Type B pancreatic cell (in vitro differentiated cells): ENCODE data around the gene PLAU. TPM values are rescaled to one million over a fixed set of nuclear protein-coding genes. Genes with fewer than 3 reads are reported as not detected.

Experiments
- DNase-seq: peaks from one replicate; pipeline ENCODE4 v3.0.0; 2021; ENCODE audit warnings: mixed read lengths; ENCODE audit not compliant: unreplicated experiment; ENCODE audit errors: extremely low spot score
- H3K27ac Mint-ChIP-seq: 2 replicates; pipeline ENCODE4 v1.8.0; 2021; ENCODE audit warnings: mild to moderate bottlenecking, mixed read lengths
- H3K27me3 Mint-ChIP-seq: 2 replicates; pipeline ENCODE4 v1.8.0; 2021; ENCODE audit warnings: mixed read lengths
- H3K36me3 Mint-ChIP-seq: 2 replicates; pipeline ENCODE4 v1.8.0; 2021; ENCODE audit warnings: mixed read lengths
- H3K4me1 Mint-ChIP-seq: one replicate; pipeline ENCODE4 v1.8.0; 2021; ENCODE audit warnings: mixed read lengths; ENCODE audit not compliant: unreplicated experiment
- H3K4me3 Mint-ChIP-seq: 2 replicates; pipeline ENCODE4 v1.8.0; 2021; ENCODE audit warnings: mild to moderate bottlenecking, mixed read lengths
- H3K9me3 Mint-ChIP-seq: 2 replicates; pipeline ENCODE4 v1.8.0; 2021; ENCODE audit warnings: mixed read lengths
- long read RNA-seq: library from polyadenylated mRNA; unstranded; transcript quantifications from one replicate; pipeline ENCODE4 v2.0.0, GENCODE V29; 2020
- total RNA-seq: library from RNA; stranded (reverse); gene quantifications from 2 replicates; pipeline ENCODE4 v1.2.1, GENCODE V29; 2021; ENCODE audit warnings: low replicate concordance
- TF ChIP-seq, protein P1 (sequence below): fragments of 200-600 bp; sonication (generic); conservative IDR thresholded peaks from 2 replicates; pipeline ENCODE4 v1.5.0; 2021; ENCODE audit warnings: antibody characterized with exemption, mild to moderate bottlenecking

The PLAU gene
- 3.5 and 5.5 TPM in 2 replicates for total RNA-seq
- long read RNA-seq, transcript PLAU-201 (11 exons, 2,321 nt): major isoform, 49 of 58 reads
- long read RNA-seq, partial matches to known transcripts: 3 of 58 reads
- long read RNA-seq, other reads (novel, unspliced or antisense): 6 of 58 reads

DNA sequence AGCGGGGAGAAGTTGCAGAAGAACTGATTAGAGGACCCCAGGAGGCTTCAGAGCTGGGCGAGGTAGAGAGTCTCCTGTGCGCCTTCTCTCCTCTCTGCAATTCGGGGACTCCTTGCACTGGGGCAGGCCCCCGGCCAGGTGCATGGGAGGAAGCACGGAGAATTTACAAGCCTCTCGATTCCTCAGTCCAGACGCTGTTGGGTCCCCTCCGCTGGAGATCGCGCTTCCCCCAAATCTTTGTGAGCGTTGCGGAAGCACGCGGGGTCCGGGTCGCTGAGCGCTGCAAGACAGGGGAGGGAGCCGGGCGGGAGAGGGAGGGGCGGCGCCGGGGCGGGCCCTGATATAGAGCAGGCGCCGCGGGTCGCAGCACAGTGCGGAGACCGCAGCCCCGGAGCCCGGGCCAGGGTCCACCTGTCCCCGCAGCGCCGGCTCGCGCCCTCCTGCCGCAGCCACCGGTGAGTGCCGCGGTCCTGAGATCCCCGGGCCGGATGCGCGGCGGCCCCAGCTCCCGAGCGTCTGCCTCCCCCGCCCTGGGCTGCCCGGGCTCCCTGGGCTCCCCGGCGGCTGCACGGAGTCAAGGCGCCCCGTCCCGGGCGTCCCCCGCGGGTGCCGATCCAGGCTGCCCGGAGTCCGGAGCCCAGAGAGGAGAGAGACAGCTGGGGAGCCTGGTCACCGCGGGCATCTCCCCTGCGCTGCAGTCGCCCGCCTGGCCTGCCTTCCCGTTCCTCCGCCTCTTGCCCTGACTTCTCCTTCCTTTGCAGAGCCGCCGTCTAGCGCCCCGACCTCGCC is at the start of gene PLAU:
Gene PLAU (plus strand): TSS at position 369 of the 789 bp plus-strand sequence. CDS start 424 bp downstream, outside the sequence.
- peak within 1 kb of the TSS; percentile 95 for H3K4me3 Mint-ChIP-seq
- H3K27me3 Mint-ChIP-seq: peaks cover 72% of the 10 kb centered on the region
- TF ChIP-seq, protein P1, sequence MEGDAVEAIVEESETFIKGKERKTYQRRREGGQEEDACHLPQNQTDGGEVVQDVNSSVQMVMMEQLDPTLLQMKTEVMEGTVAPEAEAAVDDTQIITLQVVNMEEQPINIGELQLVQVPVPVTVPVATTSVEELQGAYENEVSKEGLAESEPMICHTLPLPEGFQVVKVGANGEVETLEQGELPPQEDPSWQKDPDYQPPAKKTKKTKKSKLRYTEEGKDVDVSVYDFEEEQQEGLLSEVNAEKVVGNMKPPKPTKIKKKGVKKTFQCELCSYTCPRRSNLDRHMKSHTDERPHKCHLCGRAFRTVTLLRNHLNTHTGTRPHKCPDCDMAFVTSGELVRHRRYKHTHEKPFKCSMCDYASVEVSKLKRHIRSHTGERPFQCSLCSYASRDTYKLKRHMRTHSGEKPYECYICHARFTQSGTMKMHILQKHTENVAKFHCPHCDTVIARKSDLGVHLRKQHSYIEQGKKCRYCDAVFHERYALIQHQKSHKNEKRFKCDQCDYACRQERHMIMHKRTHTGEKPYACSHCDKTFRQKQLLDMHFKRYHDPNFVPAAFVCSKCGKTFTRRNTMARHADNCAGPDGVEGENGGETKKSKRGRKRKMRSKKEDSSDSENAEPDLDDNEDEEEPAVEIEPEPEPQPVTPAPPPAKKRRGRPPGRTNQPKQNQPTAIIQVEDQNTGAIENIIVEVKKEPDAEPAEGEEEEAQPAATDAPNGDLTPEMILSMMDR: no peak

DNA sequence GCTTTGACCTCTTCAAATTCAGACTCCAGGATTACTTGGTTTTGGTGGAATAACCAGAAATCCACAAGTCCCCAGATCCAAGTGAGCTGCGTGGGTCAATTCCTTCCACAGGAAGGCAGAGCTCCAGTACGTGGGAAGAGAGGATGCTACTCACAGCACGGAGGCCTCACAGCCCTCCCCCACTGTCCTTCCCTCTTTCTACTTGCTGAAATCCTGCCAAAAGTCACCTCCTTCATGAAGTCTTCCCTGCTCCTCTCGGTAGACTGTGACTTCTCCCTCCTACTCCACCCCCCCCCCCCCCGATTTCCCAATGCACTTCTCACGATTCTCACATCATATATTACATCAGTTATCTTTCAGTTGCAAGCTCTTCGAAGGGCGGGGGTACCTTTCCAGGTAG is 48.9 kb upstream of the PLAU start:
- no peak for DNase-seq
- Mint-ChIP-seq H3K9me3 (no peaks in the 10 kb centered on the region), H3K36me3 (peaks cover 12% of the 10 kb centered on the region), H3K4me3 (no peak overlapping the region), H3K4me1 (peaks cover 9% of the 10 kb centered on the region), H3K27ac (no peak overlapping the region), H3K27me3 (no peaks in the 10 kb centered on the region)
- TF ChIP-seq, protein P1: no peak

More for the DNA sequence above, at the start of gene PLAU:
- Mint-ChIP-seq H3K27ac (peak within 1 kb of the TSS; percentile 75), H3K4me1 (peaks cover 27% of the 10 kb centered on the region), H3K36me3 (peaks cover 4% of the 10 kb centered on the region), H3K9me3 (no peaks in the 10 kb centered on the region)
- DNase-seq: no peak

DNA sequence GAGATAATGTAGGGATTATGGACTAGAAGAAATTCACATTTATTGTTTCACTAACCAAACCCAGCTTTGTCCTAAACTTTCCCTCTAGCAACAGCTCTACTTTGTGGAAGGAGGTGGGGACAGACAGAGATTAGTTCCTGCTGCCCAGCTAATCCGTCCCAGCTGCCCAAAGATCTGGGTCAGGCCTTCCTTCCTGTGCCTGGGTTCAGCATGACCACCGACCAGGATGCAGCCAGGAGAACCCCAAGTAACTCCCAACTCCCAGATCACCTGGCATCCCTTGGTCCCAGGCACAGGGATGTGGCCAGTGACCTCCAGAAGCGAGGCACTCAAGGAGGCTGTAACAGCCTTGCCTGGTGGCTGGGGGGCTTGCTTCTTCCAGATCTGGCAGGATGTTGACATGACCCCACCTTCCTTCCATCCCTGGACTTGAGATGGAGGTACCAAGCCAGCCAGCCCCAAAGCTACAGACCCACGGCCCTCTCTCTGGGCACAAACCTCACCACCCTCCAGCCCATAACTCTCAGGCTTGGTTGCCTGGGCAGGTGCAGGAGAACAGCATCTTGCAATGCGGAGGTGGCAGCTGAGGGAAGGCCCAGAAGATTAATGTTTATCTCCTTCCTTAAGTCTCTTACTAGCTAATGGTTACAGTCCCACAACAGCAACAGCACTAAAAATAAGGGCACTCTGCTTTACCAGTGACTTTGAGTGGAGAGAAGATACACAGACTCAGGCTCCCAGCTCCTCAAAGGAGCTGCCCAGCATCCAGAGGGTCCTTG is 47.7 kb upstream of the PLAU start:
- Mint-ChIP-seq H3K27ac (no peak overlapping the region), H3K4me1 (peaks cover 12% of the 10 kb centered on the region), H3K36me3 (peaks cover 12% of the 10 kb centered on the region), H3K9me3 (no peaks in the 10 kb centered on the region), H3K4me3 (no peak overlapping the region), H3K27me3 (no peaks in the 10 kb centered on the region)
- TF ChIP-seq, protein P1: no peak
- DNase-seq: no peak

DNA sequence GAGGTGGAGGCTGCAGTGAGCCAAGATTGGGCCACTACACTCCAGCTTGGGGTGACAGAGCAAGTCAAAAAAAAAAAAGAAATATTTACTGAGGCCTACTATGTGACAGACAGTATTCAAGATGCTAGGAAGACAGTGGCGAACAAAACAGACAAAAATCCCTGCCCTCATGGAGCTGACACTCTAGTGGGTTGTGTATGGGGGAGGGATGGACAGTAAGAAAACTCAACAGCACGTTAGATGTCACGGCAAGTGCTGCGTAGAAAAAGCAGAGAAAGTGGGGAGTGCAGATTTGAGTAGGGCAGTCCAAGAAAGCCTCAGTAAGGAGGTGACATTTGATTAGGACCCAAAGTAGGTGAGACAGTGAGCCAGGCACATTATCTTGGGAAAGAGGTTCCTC is 46.7 kb upstream of the PLAU start:
- no peak overlapping the region for H3K27ac Mint-ChIP-seq
- H3K36me3 Mint-ChIP-seq: peaks cover 7% of the 10 kb centered on the region
- H3K4me3 Mint-ChIP-seq: no peak overlapping the region
- TF ChIP-seq, protein P1: no peak
- no peaks in the 10 kb centered on the region for H3K9me3 Mint-ChIP-seq
- no peak for DNase-seq
- peaks cover 12% of the 10 kb centered on the region for H3K4me1 Mint-ChIP-seq
- no peaks in the 10 kb centered on the region for H3K27me3 Mint-ChIP-seq

DNA sequence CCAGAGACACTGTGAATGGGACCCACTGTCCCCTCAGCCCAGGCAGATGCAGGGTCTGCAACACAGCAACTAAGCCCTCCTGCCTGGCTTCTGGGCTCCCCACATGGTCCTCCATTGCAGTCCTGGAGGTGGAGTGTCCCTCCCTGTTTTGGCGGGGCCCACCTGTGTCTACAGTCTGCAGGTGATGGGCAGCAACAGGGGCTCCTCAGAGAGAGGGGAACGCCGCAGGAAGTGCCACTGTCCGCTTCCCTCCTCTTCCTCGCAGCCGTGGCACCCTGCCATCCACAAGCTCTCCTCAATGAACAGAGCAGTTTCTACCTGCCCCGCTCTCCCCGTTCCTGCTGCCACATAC is 45.8 kb upstream of the PLAU start:
- Mint-ChIP-seq H3K27me3 (no peaks in the 10 kb centered on the region), H3K4me1 (peaks cover 12% of the 10 kb centered on the region), H3K36me3 (peaks cover 7% of the 10 kb centered on the region), H3K9me3 (no peaks in the 10 kb centered on the region), H3K27ac (no peak overlapping the region), H3K4me3 (no peak overlapping the region)
- DNase-seq: no peak
- TF ChIP-seq, protein P1: no peak
